ENCODE measurements around the gene HNF1B.

Gene HNF1B

GRCh38 chr17:37754363-37754762 is 9.5 kb upstream of the HNF1B start:
- Histone ChIP-seq H3K4me3 (ENCODE audit: low read length) (no peak overlapping the region), H3K4me1 (ENCODE audit: control insufficient read depth, insufficient read depth, low read length) (no peaks in the 10 kb centered on the region), H3K9ac (ENCODE audit: low read length) (no peak overlapping the region), H3K27me3 (ENCODE audit: control insufficient read depth, insufficient read depth, low read length) (peaks cover 2% of the 10 kb centered on the region), H3K36me3 (ENCODE audit: control insufficient read depth, insufficient read depth, low read length) (no peaks in the 10 kb centered on the region), H3K27ac (ENCODE audit: low read depth, low read length) (no peak overlapping the region)

GRCh38 chr17:37752482-37752881 is 7.6 kb upstream of the HNF1B start:
- H3K4me1 ChIP-seq (ENCODE audit: control insufficient read depth, insufficient read depth, low read length): no peaks in the 10 kb centered on the region
- H3K36me3 ChIP-seq (ENCODE audit: control insufficient read depth, insufficient read depth, low read length): peaks cover 2% of the 10 kb centered on the region
- H3K27ac ChIP-seq (ENCODE audit: low read depth, low read length): no peak overlapping the region
- peaks cover 2% of the 10 kb centered on the region for H3K27me3 ChIP-seq (ENCODE audit: control insufficient read depth, insufficient read depth, low read length)
- H3K9ac ChIP-seq (ENCODE audit: low read length): no peak overlapping the region
- H3K4me3 ChIP-seq (ENCODE audit: low read length): no peak overlapping the region

- H3K4me1 ChIP-seq (ENCODE audit: control insufficient read depth, insufficient read depth, low read length): no peaks in the 10 kb centered on the region
- H3K9ac ChIP-seq (ENCODE audit: low read length): no peak overlapping the region
- H3K27me3 ChIP-seq (ENCODE audit: control insufficient read depth, insufficient read depth, low read length): peaks cover 2% of the 10 kb centered on the region
Observed at GRCh38 chr17:37750768-37751475, 6.1 kb upstream of the HNF1B start.

GRCh38 chr17:37750292-37750691 is 5.4 kb upstream of the HNF1B start:
- Histone ChIP-seq H3K36me3 (ENCODE audit: control insufficient read depth, insufficient read depth, low read length) (peaks cover 2% of the 10 kb centered on the region), H3K4me1 (ENCODE audit: control insufficient read depth, insufficient read depth, low read length) (no peaks in the 10 kb centered on the region), H3K27me3 (ENCODE audit: control insufficient read depth, insufficient read depth, low read length) (peaks cover 2% of the 10 kb centered on the region), H3K27ac (ENCODE audit: low read depth, low read length) (no peak overlapping the region), H3K9ac (ENCODE audit: low read length) (no peak overlapping the region), H3K4me3 (ENCODE audit: low read length) (no peak overlapping the region)

More at GRCh38 chr17:37750768-37751475, 6.1 kb upstream of the HNF1B start:
- no peak overlapping the region for H3K4me3 ChIP-seq (ENCODE audit: low read length)
- no peak overlapping the region for H3K27ac ChIP-seq (ENCODE audit: low read depth, low read length)
- H3K36me3 ChIP-seq (ENCODE audit: control insufficient read depth, insufficient read depth, low read length): peaks cover 2% of the 10 kb centered on the region

GRCh38 chr17:37747222-37747621 is 2.4 kb upstream of the HNF1B start:
- Histone ChIP-seq H3K27ac (ENCODE audit: low read depth, low read length) (no peak overlapping the region), H3K9ac (ENCODE audit: low read length) (no peak overlapping the region), H3K4me1 (ENCODE audit: control insufficient read depth, insufficient read depth, low read length) (no peaks in the 10 kb centered on the region), H3K36me3 (ENCODE audit: control insufficient read depth, insufficient read depth, low read length) (peaks cover 2% of the 10 kb centered on the region), H3K27me3 (ENCODE audit: control insufficient read depth, insufficient read depth, low read length) (peaks cover 9% of the 10 kb centered on the region), H3K4me3 (ENCODE audit: low read length) (no peak overlapping the region)

- H3K9ac ChIP-seq (ENCODE audit: low read length): no peak overlapping the region
- peaks cover 3% of the 10 kb centered on the region for H3K4me1 ChIP-seq (ENCODE audit: control insufficient read depth, insufficient read depth, low read length)
- H3K4me3 ChIP-seq (ENCODE audit: low read length): peak overlapping the region; percentile 72
- H3K36me3 ChIP-seq (ENCODE audit: control insufficient read depth, insufficient read depth, low read length): peaks cover 2% of the 10 kb centered on the region
- H3K27ac ChIP-seq (ENCODE audit: low read depth, low read length): no peak overlapping the region
- H3K27me3 ChIP-seq (ENCODE audit: control insufficient read depth, insufficient read depth, low read length): peaks cover 15% of the 10 kb centered on the region
Observed at GRCh38 chr17:37746617-37747016, 1.8 kb upstream of the HNF1B start.

- Histone ChIP-seq H3K36me3 (ENCODE audit: control insufficient read depth, insufficient read depth, low read length) (peaks cover 2% of the 10 kb centered on the region), H3K4me1 (ENCODE audit: control insufficient read depth, insufficient read depth, low read length) (peaks cover 3% of the 10 kb centered on the region), H3K27ac (ENCODE audit: low read depth, low read length) (no peak overlapping the region), H3K27me3 (ENCODE audit: control insufficient read depth, insufficient read depth, low read length) (peaks cover 15% of the 10 kb centered on the region), H3K4me3 (ENCODE audit: low read length) (peak overlapping the region; percentile 72), H3K9ac (ENCODE audit: low read length) (no peak overlapping the region)
Observed at GRCh38 chr17:37745801-37746426, 1.1 kb upstream of the HNF1B start.

- peaks cover 15% of the 10 kb centered on the region for H3K27me3 ChIP-seq (ENCODE audit: control insufficient read depth, insufficient read depth, low read length)
- H3K4me1 ChIP-seq (ENCODE audit: control insufficient read depth, insufficient read depth, low read length): peaks cover 3% of the 10 kb centered on the region
- H3K4me3 ChIP-seq (ENCODE audit: low read length): peak overlapping the region; percentile 72
- no peak overlapping the region for H3K27ac ChIP-seq (ENCODE audit: low read depth, low read length)
- peak overlapping the region; percentile 62 for H3K9ac ChIP-seq (ENCODE audit: low read length)
- peaks cover 2% of the 10 kb centered on the region for H3K36me3 ChIP-seq (ENCODE audit: control insufficient read depth, insufficient read depth, low read length)
Observed at GRCh38 chr17:37744633-37744927, 279 bp downstream of the HNF1B start.

- Histone ChIP-seq H3K4me3 (ENCODE audit: low read length) (peak overlapping the region; percentile 72), H3K9ac (ENCODE audit: low read length) (peak overlapping the region; percentile 62), H3K36me3 (ENCODE audit: control insufficient read depth, insufficient read depth, low read length) (peaks cover under 1% of the 10 kb centered on the region), H3K27me3 (ENCODE audit: control insufficient read depth, insufficient read depth, low read length) (peaks cover 21% of the 10 kb centered on the region), H3K4me1 (ENCODE audit: control insufficient read depth, insufficient read depth, low read length) (peaks cover 3% of the 10 kb centered on the region), H3K27ac (ENCODE audit: low read depth, low read length) (no peak overlapping the region)
Observed at GRCh38 chr17:37743875-37744632, 805 bp downstream of the HNF1B start.

- Histone ChIP-seq H3K27me3 (ENCODE audit: control insufficient read depth, insufficient read depth, low read length) (peaks cover 21% of the 10 kb centered on the region), H3K4me1 (ENCODE audit: control insufficient read depth, insufficient read depth, low read length) (peaks cover 3% of the 10 kb centered on the region), H3K27ac (ENCODE audit: low read depth, low read length) (no peak overlapping the region), H3K9ac (ENCODE audit: low read length) (peak overlapping the region; percentile 10), H3K4me3 (ENCODE audit: low read length) (peak overlapping the region; percentile 72), H3K36me3 (ENCODE audit: control insufficient read depth, insufficient read depth, low read length) (no peaks in the 10 kb centered on the region)
Observed at GRCh38 chr17:37743612-37743874, 1.3 kb downstream of the HNF1B start.

- H3K4me3 ChIP-seq (ENCODE audit: low read length): peak overlapping the region; percentile 72
- H3K27me3 ChIP-seq (ENCODE audit: control insufficient read depth, insufficient read depth, low read length): peaks cover 22% of the 10 kb centered on the region
- H3K4me1 ChIP-seq (ENCODE audit: control insufficient read depth, insufficient read depth, low read length): peaks cover 3% of the 10 kb centered on the region
- H3K27ac ChIP-seq (ENCODE audit: low read depth, low read length): no peak overlapping the region
- peak overlapping the region; percentile 10 for H3K9ac ChIP-seq (ENCODE audit: low read length)
- no peaks in the 10 kb centered on the region for H3K36me3 ChIP-seq (ENCODE audit: control insufficient read depth, insufficient read depth, low read length)
Observed at GRCh38 chr17:37742762-37743611, 1.9 kb downstream of the HNF1B start.

- Histone ChIP-seq H3K36me3 (ENCODE audit: control insufficient read depth, insufficient read depth, low read length) (no peaks in the 10 kb centered on the region), H3K9ac (ENCODE audit: low read length) (peak overlapping the region; percentile 21), H3K27ac (ENCODE audit: low read depth, low read length) (no peak overlapping the region), H3K27me3 (ENCODE audit: control insufficient read depth, insufficient read depth, low read length) (peaks cover 23% of the 10 kb centered on the region), H3K4me3 (ENCODE audit: low read length) (peak overlapping the region; percentile 72), H3K4me1 (ENCODE audit: control insufficient read depth, insufficient read depth, low read length) (peaks cover 3% of the 10 kb centered on the region)
Observed at GRCh38 chr17:37742116-37742761, 2.6 kb downstream of the HNF1B start.

Data from rectal smooth muscle tissue (tissue), 1 donor.